Naive thymus-derived CD8-positive, alpha-beta T cell (primary cell): Measurements from ENCODE around the gene POLR3GL. TPM values are rescaled to one million over a fixed set of nuclear protein-coding genes. Genes with fewer than 3 reads are reported as not detected.

Experiments
- ATAC-seq, 2 donors: fragments of 150-1000 bp; cut with Tn5 transposase in 1 of 2; sonication (Bioruptor Pico), chemical (Tn5 transposase) in 1 of 2; 1 replicate in 1 of 2; 2 replicates in 1 of 2; pipeline ENCODE4 v1.10.0; 2021; ENCODE audit warnings: mild to moderate bottlenecking in 2 of 2, moderate library complexity in 2 of 2
- POLR2A ChIA-PET: fragments of 350-600 bp; sonication (Branson Sonifier 250); formaldehyde crosslinking; loops from one replicate; lab custom pipeline; 2021; ENCODE audit warnings: antibody characterized with exemption; lab: Charles Lee
- DNase-seq, 10 donors: peaks; one replicate each; pipeline versions ENCODE4 v3.0.0 to v3.0.0-alpha.2; 2020 to 2022
- H3K27ac Mint-ChIP-seq, 10 donors: one replicate each; pipeline ENCODE4 v1.8.0; 2020 to 2022; ENCODE audit warnings: mild to moderate bottlenecking in 10 of 10, mixed read lengths in 10 of 10, moderate library complexity in 4 of 10, inconsistent platforms in 1 of 10
- H3K27me3 Mint-ChIP-seq, 5 donors: one replicate each; pipeline ENCODE4 v1.8.0; 2021 to 2022; ENCODE audit warnings: mixed read lengths in 5 of 5
- H3K36me3 Mint-ChIP-seq, 3 donors: one replicate each; pipeline ENCODE4 v1.8.0; 2020 to 2022; ENCODE audit warnings: mixed read lengths in 3 of 3, mild to moderate bottlenecking in 2 of 3, inconsistent platforms in 1 of 3
- H3K4me1 Mint-ChIP-seq, 4 donors: one replicate each; pipeline ENCODE4 v1.8.0; 2021 to 2022; ENCODE audit warnings: mixed read lengths in 4 of 4
- H3K4me3 Mint-ChIP-seq, 10 donors: one replicate each; pipeline ENCODE4 v1.8.0; 2020 to 2022; ENCODE audit warnings: mild to moderate bottlenecking in 10 of 10, mixed read lengths in 10 of 10, moderate library complexity in 6 of 10, inconsistent platforms in 1 of 10
- H3K9me3 Mint-ChIP-seq, 9 donors: one replicate each; pipeline ENCODE4 v1.8.0; 2020 to 2022; ENCODE audit warnings: mixed read lengths in 9 of 9, mild to moderate bottlenecking in 3 of 9, inconsistent platforms in 1 of 9, moderate library complexity in 1 of 9
- polyA plus RNA-seq, 3 donors: library from polyadenylated mRNA; unstranded; fragments of 300-500 nt; fragmentation: Illumina TruSeq; gene quantifications; one replicate each; pipeline ENCODE4 v1.2.3, GENCODE V29; 2021
- total RNA-seq, 8 experiments: library from RNA in 2 of 8; stranded (reverse) in 2 of 8; gene quantifications; one replicate each; pipeline ENCODE4 v1.2.3 and lab custom pipeline; 2021 to 2026

The POLR3GL gene
- total and polyA plus RNA-seq, 5 experiments from 2014 or later = 32.5 to 101 (median 98.4) TPM

DNA sequence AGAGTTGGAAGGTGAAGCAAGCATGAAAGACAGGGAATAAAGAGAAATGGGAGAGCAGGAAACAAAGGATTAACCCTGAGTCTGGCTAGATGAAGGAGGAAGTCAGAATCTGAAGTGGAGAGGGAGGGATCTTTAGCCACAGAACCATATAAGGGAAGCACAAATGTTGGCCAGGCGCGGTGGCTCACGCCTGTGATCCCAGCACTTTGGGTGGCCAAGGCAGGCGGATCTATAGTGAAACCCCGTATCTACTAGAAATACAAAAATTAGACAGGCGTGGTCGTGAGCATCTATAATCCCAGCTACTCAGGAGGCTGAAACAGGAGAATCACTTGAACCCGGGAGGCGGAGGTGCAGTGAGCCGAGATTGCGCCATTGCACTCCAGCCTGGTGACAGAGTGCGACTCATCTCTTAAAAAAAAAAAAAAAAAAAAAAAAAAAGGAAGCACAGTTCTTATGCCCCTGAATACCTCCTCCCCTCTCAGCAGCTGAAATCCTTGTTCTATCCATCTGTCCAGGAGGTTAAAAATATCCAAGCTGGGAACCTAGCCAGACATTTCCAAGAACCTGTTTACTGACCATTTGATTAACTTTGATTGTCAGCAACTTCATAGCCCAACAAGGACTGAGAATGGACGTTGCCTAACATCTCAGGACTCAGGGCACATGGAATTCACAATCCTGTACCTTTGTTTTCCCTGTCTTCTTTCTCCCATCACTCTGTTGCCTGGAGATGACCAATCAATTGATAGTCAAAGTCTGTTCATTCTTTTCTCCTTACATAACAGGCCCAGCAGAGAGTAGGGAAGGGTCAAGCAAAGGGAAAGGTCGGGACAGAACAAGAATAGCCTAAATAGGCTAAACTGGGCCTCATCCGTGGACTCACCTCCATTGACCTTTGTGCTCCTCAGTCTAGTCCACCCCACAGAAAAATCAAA, 21.3 kb downstream of the POLR3GL start:
- Mint-ChIP-seq H3K4me1 (peaks cover 48 to 84% (median 68%) of the 10 kb centered on the region in 4 donors), H3K27ac (peak overlapping the region in 9 of 10 donors; percentile 38 to 95 (median 89)), H3K9me3 (peaks cover 0 to 3% (median 0%) of the 10 kb centered on the region in 9 donors), H3K27me3 (no peaks in the 10 kb centered on the region), H3K4me3 (peak overlapping the region; percentile 29 to 75 (median 65)), H3K36me3 (peaks cover 0 to 1% (median 0%) of the 10 kb centered on the region in 3 donors)
- DNase-seq (no peak), ATAC-seq (no peak)
- POLR2A ChIA-PET = interaction anchor here (0.5 to 30.6 kb wide), 5 partner anchors 8 to 66 kb away, joined by 3 to 1573 read pairs (median 6); partner anchors contain the start of genes ANKRD34A, LIX1L, POLR3GL and TXNIP

- Mint-ChIP-seq H3K9me3 (peaks cover 0 to 3% (median 0%) of the 10 kb centered on the region in 9 donors), H3K36me3 (peaks cover 0 to 5% (median 2%) of the 10 kb centered on the region in 3 donors), H3K27ac (peak overlapping the region in 3 of 10 donors; percentile 49 to 94 (median 87)), H3K4me3 (peak overlapping the region in 1 of 10 donors; percentile 31), H3K4me1 (peaks cover 51 to 87% (median 73%) of the 10 kb centered on the region in 4 donors), H3K27me3 (no peaks in the 10 kb centered on the region)
- POLR2A ChIA-PET = interaction anchor here (0.7 to 30.6 kb wide), 5 partner anchors 9 to 67 kb away, joined by 3 to 1573 read pairs (median 6); partner anchors contain the start of genes ANKRD34A, LIX1L, POLR3GL and RBM8A
- DNase-seq (no peak), ATAC-seq (no peak)
Observed at GRCh38 chr1:145986551-145986950, 22.1 kb downstream of the POLR3GL start.

DNA sequence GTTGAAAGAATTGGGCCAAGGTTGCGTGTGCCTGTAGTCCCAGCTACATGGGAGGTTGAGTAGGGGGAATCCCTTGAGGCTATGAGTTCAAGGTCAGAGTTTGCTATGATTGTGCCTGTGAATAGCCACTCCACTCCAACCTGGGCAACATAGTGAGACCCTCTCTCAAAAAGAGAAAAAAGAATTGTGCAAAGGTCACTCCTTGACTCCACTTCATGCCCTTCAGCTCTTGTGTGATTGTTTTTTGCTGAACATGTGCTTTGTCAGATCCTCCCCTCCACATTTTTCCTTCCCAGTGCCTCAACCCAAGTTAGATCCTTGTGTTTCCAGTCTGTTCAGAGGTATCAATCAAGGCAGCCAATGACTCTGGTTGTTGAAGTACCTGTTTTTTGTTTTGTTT, 23.4 kb downstream of the POLR3GL start:
- POLR2A ChIA-PET = interaction anchor here (1.1 to 30.6 kb wide), 6 partner anchors 1 to 129 kb away, joined by 3 to 1573 read pairs (median 236); partner anchors contain the start of genes ANKRD34A, LIX1L, PIAS3 and POLR3GL
- Mint-ChIP-seq H3K27ac (peak overlapping the region in 6 of 10 donors; percentile 27 to 95 (median 82)), H3K4me3 (peak overlapping the region in 4 of 10 donors; percentile 19 to 57 (median 32)), H3K4me1 (peaks cover 51 to 86% (median 80%) of the 10 kb centered on the region in 4 donors), H3K9me3 (peaks cover 0 to 3% (median 0%) of the 10 kb centered on the region in 9 donors), H3K36me3 (peaks cover 8 to 18% (median 16%) of the 10 kb centered on the region in 3 donors), H3K27me3 (no peaks in the 10 kb centered on the region)
- no peak for ATAC-seq
- no peak for DNase-seq

- POLR2A ChIA-PET = interaction anchor here (0.6 to 30.6 kb wide), 8 partner anchors 2 to 130 kb away, joined by 3 to 1573 read pairs (median 8); partner anchors contain the start of genes ANKRD34A, LIX1L, PIAS3 and POLR3GL
- peak in 1 of 10 donors; percentile 59 for DNase-seq
- peaks cover 0 to 3% (median 0%) of the 10 kb centered on the region in 9 donors for H3K9me3 Mint-ChIP-seq
- H3K27me3 Mint-ChIP-seq = no peaks in the 10 kb centered on the region
- H3K27ac Mint-ChIP-seq = peak overlapping the region; percentile 0 to 95 (median 81)
- H3K4me1 Mint-ChIP-seq = peaks cover 46 to 86% (median 80%) of the 10 kb centered on the region in 4 donors
- peak; percentile 67 to 84 for ATAC-seq
- H3K4me3 Mint-ChIP-seq = peak overlapping the region in 9 of 10 donors; percentile 28 to 82 (median 49)
- peaks cover 17 to 27% (median 24%) of the 10 kb centered on the region in 3 donors for H3K36me3 Mint-ChIP-seq
Observed at GRCh38 chr1:145988773-145989172, 24.3 kb downstream of the POLR3GL start.

DNA sequence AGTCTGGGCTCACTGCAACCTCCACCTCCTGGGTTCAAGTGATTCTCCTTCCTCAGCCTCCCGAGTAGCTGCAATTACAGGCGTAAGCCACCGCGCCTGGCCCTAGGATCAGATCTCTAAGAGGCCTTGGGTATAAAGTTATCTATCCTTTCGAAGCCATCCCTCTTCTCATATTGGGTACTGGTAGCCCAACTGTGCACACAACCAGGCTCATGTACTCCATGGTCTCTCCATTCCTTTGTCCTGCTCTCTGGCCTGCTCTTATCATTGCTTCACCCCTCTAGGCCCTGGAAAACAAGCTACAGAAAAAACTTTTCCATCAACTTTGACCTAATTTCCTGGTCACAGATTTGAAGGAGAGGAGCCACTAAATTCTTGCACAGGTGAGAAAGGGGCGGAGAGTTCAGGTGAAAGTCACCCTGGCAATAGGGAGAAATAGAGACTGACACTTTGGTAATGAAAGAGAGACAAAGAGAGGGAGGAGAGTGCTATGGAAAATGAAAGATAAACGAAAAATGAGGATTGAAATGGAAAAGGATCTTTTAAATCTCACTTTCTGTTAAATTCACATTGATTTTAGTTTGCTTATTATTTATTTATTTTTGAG, 25.9 kb downstream of the POLR3GL start:
- no peaks in the 10 kb centered on the region for H3K27me3 Mint-ChIP-seq
- no peak for DNase-seq

GRCh38 chr1:145991735-145992412, 27.4 kb downstream of the POLR3GL start:
- Mint-ChIP-seq H3K4me3 (peak overlapping the region; percentile 91 to 100 (median 99)), H3K4me1 (peaks cover 32 to 70% (median 56%) of the 10 kb centered on the region in 4 donors), H3K36me3 (peaks cover 45 to 54% (median 50%) of the 10 kb centered on the region in 3 donors), H3K9me3 (peaks cover 0 to 7% (median 0%) of the 10 kb centered on the region in 9 donors), H3K27me3 (no peaks in the 10 kb centered on the region), H3K27ac (peak overlapping the region; percentile 44 to 99 (median 92))
- ATAC-seq (no peak), DNase-seq (no peak)
- POLR2A ChIA-PET = interaction anchor here (0.7 to 30.6 kb wide), 6 partner anchors 5 to 134 kb away, joined by 4 to 1573 read pairs (median 239); partner anchors contain the start of genes ANKRD34A, LIX1L, PIAS3 and POLR3GL

More for the DNA sequence above, 25.9 kb downstream of the POLR3GL start:
- POLR2A ChIA-PET = interaction anchor here (1.5 to 30.6 kb wide), 5 partner anchors 3 to 63 kb away, joined by 6 to 1573 read pairs (median 462); partner anchors contain the start of genes ANKRD34A, LIX1L, POLR3GL and RBM8A
- peak overlapping the region in 8 of 10 donors; percentile 29 to 99 (median 77) for H3K4me3 Mint-ChIP-seq
- ATAC-seq = peak in 1 of 2 donors; percentile 4
- peaks cover 0 to 4% (median 0%) of the 10 kb centered on the region in 9 donors for H3K9me3 Mint-ChIP-seq
- peaks cover 36 to 83% (median 69%) of the 10 kb centered on the region in 4 donors for H3K4me1 Mint-ChIP-seq
- peak overlapping the region in 9 of 10 donors; percentile 20 to 96 (median 89) for H3K27ac Mint-ChIP-seq
- H3K36me3 Mint-ChIP-seq = peaks cover 33 to 43% (median 40%) of the 10 kb centered on the region in 3 donors

DNA sequence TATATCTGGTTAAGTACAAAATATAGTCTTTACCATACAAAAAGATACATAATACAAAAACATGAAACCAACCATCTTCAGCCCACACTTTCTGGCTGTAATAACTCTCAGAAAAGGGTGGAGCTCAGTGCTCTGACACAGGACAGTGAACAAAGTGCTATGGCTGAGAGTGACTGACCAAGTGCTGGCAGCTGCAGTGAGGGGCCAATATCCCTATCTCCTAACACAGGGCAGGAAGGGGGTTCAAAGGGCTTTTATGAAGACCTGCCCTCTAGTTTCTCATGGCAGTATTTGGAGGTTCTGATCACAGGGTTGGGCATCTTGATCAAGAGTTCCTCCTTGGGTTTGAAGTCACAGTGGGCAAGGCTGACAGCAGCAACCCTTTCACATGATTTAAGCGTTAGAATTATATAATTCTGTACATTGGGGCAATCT, 28.0 kb downstream of the POLR3GL start:
- peaks cover 45 to 54% (median 50%) of the 10 kb centered on the region in 3 donors for H3K36me3 Mint-ChIP-seq
- DNase-seq (no peak), ATAC-seq (no peak)
- peaks cover 0 to 8% (median 0%) of the 10 kb centered on the region in 9 donors for H3K9me3 Mint-ChIP-seq
- no peaks in the 10 kb centered on the region for H3K27me3 Mint-ChIP-seq
- H3K4me3 Mint-ChIP-seq = peak overlapping the region; percentile 91 to 100 (median 99)
- POLR2A ChIA-PET = interaction anchor here (0.7 to 30.6 kb wide), 7 partner anchors 5 to 134 kb away, joined by 3 to 1573 read pairs (median 83); partner anchors contain the start of genes ANKRD34A, LIX1L, PEX11B and PIAS3
- H3K4me1 Mint-ChIP-seq = peaks cover 33 to 72% (median 56%) of the 10 kb centered on the region in 4 donors
- peak overlapping the region; percentile 79 to 99 (median 98) for H3K27ac Mint-ChIP-seq

- ATAC-seq (no peak), DNase-seq (no peak)
- H3K4me1 Mint-ChIP-seq = peaks cover 33 to 72% (median 54%) of the 10 kb centered on the region in 4 donors
- H3K4me3 Mint-ChIP-seq = peak overlapping the region; percentile 91 to 100 (median 99)
- H3K36me3 Mint-ChIP-seq = peaks cover 45 to 54% (median 50%) of the 10 kb centered on the region in 3 donors
- no peaks in the 10 kb centered on the region for H3K27me3 Mint-ChIP-seq
- peak overlapping the region; percentile 90 to 100 (median 99) for H3K27ac Mint-ChIP-seq
- peaks cover 0 to 8% (median 0%) of the 10 kb centered on the region in 9 donors for H3K9me3 Mint-ChIP-seq
- POLR2A ChIA-PET = interaction anchor here (0.7 to 30.6 kb wide), 8 partner anchors 6 to 135 kb away, joined by 3 to 1573 read pairs (median 54); partner anchors contain the start of genes ANKRD34A, LIX1L, PEX11B and PIAS3
Observed at GRCh38 chr1:145992958-145993617, 28.6 kb downstream of the POLR3GL start.

- H3K27me3 Mint-ChIP-seq = no peaks in the 10 kb centered on the region
- peaks cover 29 to 72% (median 53%) of the 10 kb centered on the region in 4 donors for H3K4me1 Mint-ChIP-seq
Observed at GRCh38 chr1:145993618-145994390, 29.3 kb downstream of the POLR3GL start.

More at GRCh38 chr1:145993618-145994390, 29.3 kb downstream of the POLR3GL start:
- POLR2A ChIA-PET = interaction anchor here (0.5 to 30.6 kb wide), 9 partner anchors 7 to 136 kb away, joined by 4 to 1573 read pairs (median 49); partner anchors contain the start of genes ANKRD34A, LIX1L, PEX11B and PIAS3
- Mint-ChIP-seq H3K27ac (peak overlapping the region; percentile 90 to 100 (median 99)), H3K9me3 (peaks cover 0 to 8% (median 0%) of the 10 kb centered on the region in 9 donors), H3K36me3 (peaks cover 45 to 54% (median 50%) of the 10 kb centered on the region in 3 donors), H3K4me3 (peak overlapping the region; percentile 91 to 100 (median 99))
- no peak for ATAC-seq
- DNase-seq = no peak
